HCT116 (cell line): ENCODE measurements around the gene ADAMTS6.

Experiments used
- CEBPB ChIP-seq: IDR thresholded peaks from 2 replicates; pipeline ENCODE4 v1.6.1; 2012; ENCODE audit warnings: low read depth
- CTCF ChIP-seq, 3 experiments: fragments of 200-600 bp in 1 of 3; sonication (generic) in 1 of 3; IDR thresholded peaks in 2 of 3; conservative IDR thresholded peaks in 1 of 3; 2 replicates each; pipeline ENCODE4 v1.5.1; 2012 to 2017; ENCODE audit warnings: low read depth in 2 of 3, low read length in 2 of 3, antibody characterized with exemption in 1 of 3, borderline replicate concordance in 1 of 3, control low read depth in 1 of 3, mild to moderate bottlenecking in 1 of 3, mixed read lengths in 1 of 3, mixed run types in 1 of 3, moderate library complexity in 1 of 3; ENCODE audit not compliant: insufficient read depth in 1 of 3
- EZH2 ChIP-seq: fragments of 200-600 bp; sonication (generic); IDR thresholded peaks from 2 replicates; pipeline ENCODE4 v1.6.1; 2017; ENCODE audit warnings: antibody characterized with exemption, mixed run types
- POLR2A ChIP-seq: IDR thresholded peaks from 2 replicates; pipeline ENCODE4 v1.7.0; 2011; ENCODE audit warnings: borderline replicate concordance; ENCODE audit not compliant: insufficient read depth, insufficient read length; ENCODE audit errors: extremely low read depth
- SRF ChIP-seq: IDR thresholded peaks from 2 replicates; pipeline ENCODE4 v1.6.1; 2012; ENCODE audit warnings: low read depth

GRCh38 chr5:65326922-65327321 lies 154.8 kb downstream of the ADAMTS6 start:
- no peak for TF ChIP-seq POLR2A
- no peak for TF ChIP-seq CTCF (IDR thresholded peaks at IDR 0.05 in 2 of 3, conservative IDR thresholded peaks at IDR 0.05 in 1 of 3; ENCODE audit: borderline replicate concordance in 1 of 3, insufficient read depth in 1 of 3, low read depth in 2 of 3, low read length in 2 of 3)
- no peak for TF ChIP-seq EZH2
- TF ChIP-seq SRF, result no peak
- TF ChIP-seq CEBPB, result no peak
